Transverse colon (tissue), 4 donors: ENCODE results near the gene ORAI3. TPM values are rescaled to one million over a fixed set of nuclear protein-coding genes. Genes with fewer than 3 reads are reported as not detected.

Experiments used
- DNase-seq: peaks from one replicate; pipeline ENCODE4 v3.0.0-alpha.2; 2019
- H3K27ac ChIP-seq, 4 donors: fragments of 200-600 bp; sonication (generic); 2 replicates each; pipeline ENCODE4 v1.5.1; 2016 to 2018; ENCODE audit warnings: inconsistent platforms in 4 of 4
- H3K27me3 ChIP-seq: fragments of 200-600 bp; sonication (generic); 2 replicates; pipeline ENCODE4 v1.5.1; 2017; ENCODE audit warnings: inconsistent platforms
- H3K36me3 ChIP-seq, 4 donors: fragments of 200-600 bp; sonication (generic); 2 replicates each; pipeline ENCODE4 v1.5.1; 2017 to 2019; ENCODE audit warnings: inconsistent platforms in 4 of 4
- H3K4me1 ChIP-seq, 4 donors: fragments of 200-600 bp; sonication (generic); 2 replicates each; pipeline ENCODE4 v1.5.1; 2017 to 2020; ENCODE audit warnings: inconsistent platforms in 4 of 4
- H3K4me3 ChIP-seq, 4 donors: fragments of 200-600 bp; sonication (generic); 1 replicate in 1 of 4; 2 replicates in 3 of 4; pipeline versions ENCODE4 v1.5.1 to v1.6.1; 2017 to 2019; ENCODE audit warnings: inconsistent platforms in 4 of 4
- H3K9me3 ChIP-seq, 2 donors: fragments of 200-600 bp; sonication (generic); 2 replicates each; pipeline ENCODE4 v1.5.1; 2017 to 2019; ENCODE audit warnings: inconsistent platforms in 2 of 2
- CTCF ChIP-seq, 5 experiments: fragments of 200-600 bp in 3 of 5; fragments of 450-650 bp in 2 of 5; sonication (generic) in 3 of 5; IDR thresholded peaks; 1 replicate in 2 of 5; 2 replicates in 3 of 5; pipeline ENCODE4 v1.5.1; 2016 to 2017; ENCODE audit warnings: antibody characterized with exemption in 5 of 5, inconsistent platforms in 3 of 5, mild to moderate bottlenecking in 2 of 5, moderate library complexity in 1 of 5
- EP300 ChIP-seq: sonication (generic); formaldehyde crosslinking; IDR thresholded peaks from one replicate; pipeline ENCODE4 v1.6.1; 2017; ENCODE audit warnings: antibody characterized with exemption, low read depth
- POLR2A ChIP-seq: fragments of 450-650 bp; IDR thresholded peaks from one replicate; pipeline ENCODE4 v1.6.1; 2016; ENCODE audit warnings: antibody characterized with exemption, mild to moderate bottlenecking, moderate library complexity
- POLR2AphosphoS5 ChIP-seq, 3 donors: sonication (generic); formaldehyde crosslinking; IDR thresholded peaks; one replicate each; pipeline ENCODE4 v1.6.1; 2016; ENCODE audit warnings: antibody characterized with exemption in 3 of 3
- WGBS, 2 donors: methylation state at CpG; one replicate each; pipeline ENCODE4 v1.1.5; 2018; ENCODE audit warnings: low coverage in 1 of 2; 5-methylcytosine and 5-hydroxymethylcytosine counted together
- in situ Hi-C, 4 donors: fragments of 200-750 bp; cut with MboI; loops; one replicate each; pipeline versions ENCODE4 v1.15.0 to v1.15.1; 2017; ENCODE audit warnings: low sequenced_read_pairs in 3 of 4, low pct_ligation_motif_present in 1 of 4, low pct_unique_long_range_greater_than_20kb in 1 of 4
- intact Hi-C: fragments of 100-400 bp; cut with DNase I; formaldehyde crosslinking; loops from one replicate; pipeline ENCODE4 v1.15.1; 2023; ENCODE audit warnings: low total_unique reads
- total RNA-seq, 4 donors: library from RNA; depleted of rRNA; stranded (reverse); fragments of >200 nt; gene quantifications; one replicate each; pipeline ENCODE4 v1.1.0, GENCODE V29; 2016

ORAI3 gene
- total RNA-seq, 4 donors from 2014 or later, result 24.8 to 45.6 (median 31.3) TPM

GRCh38 chr16:30929167-30929566 is 19.7 kb upstream of the ORAI3 start:
- in situ Hi-C loops, result no loop called here
- WGBS, 2 donors, result 67% methylated on average over 7 of the region's 7 CpGs; no CpG with 5 or more reads in 1 of the 2 donors

GRCh38 chr16:30930160-30930571 is 18.7 kb upstream of the ORAI3 start:
- 93 to 100% methylated on average over 1 to 35 of the region's 35 CpGs for whole genome bisulfite sequencing, 2 donors
- Histone ChIP-seq H3K9me3 (no peaks in the 10 kb centered on the region), H3K27ac (no peak overlapping the region), H3K27me3 (no peaks in the 10 kb centered on the region), H3K4me1 (peaks cover 0 to 9% (median under 1%) of the 10 kb centered on the region in 4 donors), H3K4me3 (no peak overlapping the region), H3K36me3 (peaks cover 0 to 10% (median 2%) of the 10 kb centered on the region in 4 donors)
- no peak for DNase-seq
- in situ Hi-C loops, result no loop called here
- no peak for TF ChIP-seq POLR2A
- intact Hi-C loops, result no loop called here

More at GRCh38 chr16:30929167-30929566, 19.7 kb upstream of the ORAI3 start:
- Histone ChIP-seq H3K9me3 (no peaks in the 10 kb centered on the region), H3K4me1 (peaks cover 6 to 19% (median 9%) of the 10 kb centered on the region in 4 donors), H3K4me3 (no peak overlapping the region), H3K36me3 (peaks cover 0 to 10% (median 2%) of the 10 kb centered on the region in 4 donors), H3K27me3 (no peaks in the 10 kb centered on the region), H3K27ac (no peak overlapping the region)
- no peak for DNase-seq
- intact Hi-C loops, result no loop called here
- no peak for TF ChIP-seq CTCF (IDR thresholded peaks at IDR 0.05)
- TF ChIP-seq POLR2AphosphoS5 (IDR thresholded peaks at IDR 0.05), result no peak
- no peak for TF ChIP-seq EP300
- TF ChIP-seq POLR2A, result no peak

GRCh38 chr16:30931068-30931650 is 17.7 kb upstream of the ORAI3 start:
- intact Hi-C loops (no loop called here), in situ Hi-C loops (no loop called here)
- Histone ChIP-seq H3K9me3 (no peaks in the 10 kb centered on the region), H3K36me3 (peaks cover 0 to 10% (median 2%) of the 10 kb centered on the region in 4 donors), H3K27ac (no peak overlapping the region), H3K4me3 (no peak overlapping the region), H3K4me1 (no peaks in the 10 kb centered on the region), H3K27me3 (no peaks in the 10 kb centered on the region)
- TF ChIP-seq CTCF (IDR thresholded peaks at IDR 0.05), result no peak
- no peak for TF ChIP-seq EP300
- DNase-seq, result no peak
- WGBS, 2 donors, result 80 to 83% methylated on average over 2 to 12 of the region's 12 CpGs

- Histone ChIP-seq H3K9me3 (no peaks in the 10 kb centered on the region), H3K4me3 (no peak overlapping the region), H3K36me3 (peaks cover 0 to 10% (median 0%) of the 10 kb centered on the region in 4 donors), H3K27ac (no peak overlapping the region), H3K4me1 (no peaks in the 10 kb centered on the region), H3K27me3 (no peaks in the 10 kb centered on the region)
- intact Hi-C loops, result no loop called here
- 51 to 65% methylated on average over 9 to 12 of the region's 12 CpGs for WGBS, 2 donors
- peak; percentile 30 to 42 (median 40) for TF ChIP-seq CTCF (IDR thresholded peaks at IDR 0.05)
- no peak for TF ChIP-seq EP300
- DNase-seq, result peak; percentile 49
- in situ Hi-C loops, result no loop called here
Observed at GRCh38 chr16:30934827-30935557, 13.9 kb upstream of the ORAI3 start.
